ENCODE results near the gene APMAP. TPM values are rescaled to one million over a fixed set of nuclear protein-coding genes. Genes with fewer than 3 reads are reported as not detected.

The APMAP gene
- polyA plus RNA-seq, 1 donor = 46.8 TPM

DNA sequence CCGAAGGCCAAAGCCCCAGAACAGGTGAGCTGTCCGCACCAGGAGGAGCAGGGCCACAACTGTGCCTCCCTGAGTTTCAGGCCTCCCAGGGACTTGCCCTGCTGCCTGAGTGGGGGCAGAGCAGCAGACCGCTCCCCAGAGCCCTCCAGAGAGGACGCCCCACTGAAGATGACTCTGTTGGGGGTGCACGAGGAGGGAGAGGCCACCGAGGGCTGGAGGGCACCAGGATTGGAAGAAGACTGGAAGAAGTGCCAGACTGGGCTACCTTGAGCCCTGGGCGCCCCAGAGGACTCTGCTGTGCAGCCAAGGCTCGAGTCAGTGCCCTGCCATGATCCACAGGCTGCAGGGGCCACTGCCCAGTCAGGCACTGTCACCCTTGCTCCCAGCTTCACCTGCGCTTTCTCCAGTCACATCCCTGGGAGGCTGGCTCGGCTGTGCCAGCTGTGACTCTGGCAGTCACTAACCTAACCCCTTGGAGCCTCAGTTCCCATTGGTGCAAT is 32.2 kb downstream of the APMAP start:
- Histone ChIP-seq H3K4me1 (ENCODE audit: control insufficient read depth, insufficient read depth, low read length) (no peaks in the 10 kb centered on the region), H3K27ac (ENCODE audit: low read length) (no peak overlapping the region), H3K27me3 (ENCODE audit: control insufficient read depth, insufficient read depth, low read length) (no peaks in the 10 kb centered on the region), H3K4me3 (ENCODE audit: low read length) (no peak overlapping the region), H3K9me3 (ENCODE audit: control insufficient read depth, low read depth, low read length) (no peaks in the 10 kb centered on the region), H3K36me3 (ENCODE audit: control insufficient read depth, insufficient read depth, low read length) (peaks cover 52% of the 10 kb centered on the region)
- WGBS (ENCODE audit: insufficient coverage, low lambda C conversion rate) = no CpG with 5 or more reads among the region's 10 CpGs
- no peak for DNase-seq

DNA sequence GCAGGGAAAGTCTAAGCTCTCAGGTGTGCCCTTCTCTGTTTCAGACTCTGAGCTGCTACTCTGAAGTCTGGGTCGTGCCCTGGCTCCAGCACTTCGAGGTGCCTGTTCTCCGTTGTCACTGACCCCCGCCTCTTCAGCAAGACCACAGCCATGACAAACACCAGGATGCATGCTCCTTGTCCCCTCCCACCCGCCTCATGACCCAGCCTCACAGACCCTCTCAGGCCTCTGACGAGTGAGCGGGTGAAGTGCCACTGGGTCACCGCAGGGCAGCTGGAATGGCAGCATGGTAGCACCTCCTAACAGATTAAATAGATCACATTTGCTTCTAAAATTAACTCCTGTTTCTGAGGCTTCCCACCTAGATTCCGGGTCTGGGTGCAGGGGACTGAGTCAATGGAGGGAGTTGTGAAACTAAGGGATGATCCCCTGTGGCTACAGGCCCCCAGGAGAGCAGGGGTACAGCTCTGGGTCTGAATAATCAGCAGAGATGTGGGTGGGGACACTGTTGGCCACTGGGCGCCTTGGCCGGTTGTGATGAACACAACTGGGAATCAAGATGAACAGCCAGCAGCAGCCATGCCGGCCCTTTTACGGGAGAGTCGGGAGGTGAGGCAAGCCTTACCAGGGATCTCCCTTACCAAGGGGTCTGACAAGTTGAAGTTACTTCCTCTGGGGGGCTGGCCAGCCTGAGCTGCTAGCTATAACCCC is 32.8 kb downstream of the APMAP start:
- Histone ChIP-seq H3K36me3 (ENCODE audit: control insufficient read depth, insufficient read depth, low read length) (peaks cover 46% of the 10 kb centered on the region), H3K27ac (ENCODE audit: low read length) (no peak overlapping the region)

DNA sequence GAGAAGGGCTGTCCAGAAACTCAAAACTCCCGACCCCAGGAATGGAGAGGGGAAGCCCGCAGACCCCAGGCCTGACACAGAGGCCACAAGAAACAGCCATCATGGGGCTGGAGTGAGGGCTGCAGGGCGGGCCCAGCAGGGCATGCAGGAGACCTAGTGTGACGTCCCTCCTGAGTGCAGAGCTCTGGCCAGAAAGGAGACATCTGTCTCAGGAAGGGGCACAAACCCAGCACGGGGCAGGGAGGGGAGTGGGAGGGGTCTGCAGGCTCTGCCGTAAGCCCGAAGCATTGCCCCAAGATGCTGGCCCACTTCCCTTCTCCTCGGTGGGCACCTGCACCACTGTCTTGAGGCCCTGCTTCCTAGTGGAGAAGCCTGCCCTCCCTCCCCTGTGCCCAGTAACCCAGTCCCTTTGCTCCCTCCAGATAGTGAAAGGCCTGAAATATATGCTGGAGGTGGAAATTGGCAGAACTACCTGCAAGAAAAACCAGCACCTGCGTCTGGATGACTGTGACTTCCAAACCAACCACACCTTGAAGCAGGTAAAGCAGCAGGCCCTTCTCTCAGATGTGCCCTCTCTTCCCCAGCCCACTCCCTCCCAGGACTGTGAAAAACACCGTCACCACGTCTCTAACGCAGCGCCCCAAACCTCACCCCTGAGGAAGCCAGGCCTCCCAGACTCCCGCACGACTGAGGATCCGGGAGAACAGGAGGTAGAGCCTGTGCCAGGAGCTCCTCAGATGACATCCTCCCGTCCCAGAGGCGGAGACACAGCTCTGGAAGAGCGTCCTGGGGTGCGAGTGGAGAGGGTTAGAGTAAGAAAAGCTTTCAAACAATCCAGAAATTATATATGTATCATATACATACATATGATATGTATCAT is 33.8 kb downstream of the APMAP start:
- no CpG with 5 or more reads among the region's 20 CpGs for WGBS (ENCODE audit: insufficient coverage, low lambda C conversion rate)
- no peak for DNase-seq
- Histone ChIP-seq H3K9me3 (ENCODE audit: control insufficient read depth, low read depth, low read length) (no peaks in the 10 kb centered on the region), H3K27ac (ENCODE audit: low read length) (no peak overlapping the region), H3K4me1 (ENCODE audit: control insufficient read depth, insufficient read depth, low read length) (no peaks in the 10 kb centered on the region), H3K4me3 (ENCODE audit: low read length) (no peak overlapping the region), H3K27me3 (ENCODE audit: control insufficient read depth, insufficient read depth, low read length) (no peaks in the 10 kb centered on the region), H3K36me3 (ENCODE audit: control insufficient read depth, insufficient read depth, low read length) (peaks cover 38% of the 10 kb centered on the region)

More for the DNA sequence above, 32.8 kb downstream of the APMAP start:
- Histone ChIP-seq H3K4me3 (ENCODE audit: low read length) (no peak overlapping the region), H3K27me3 (ENCODE audit: control insufficient read depth, insufficient read depth, low read length) (no peaks in the 10 kb centered on the region), H3K9me3 (ENCODE audit: control insufficient read depth, low read depth, low read length) (no peaks in the 10 kb centered on the region), H3K4me1 (ENCODE audit: control insufficient read depth, insufficient read depth, low read length) (no peaks in the 10 kb centered on the region)
- no CpG with 5 or more reads among the region's 14 CpGs for WGBS (ENCODE audit: insufficient coverage, low lambda C conversion rate)
- no peak for DNase-seq

DNA sequence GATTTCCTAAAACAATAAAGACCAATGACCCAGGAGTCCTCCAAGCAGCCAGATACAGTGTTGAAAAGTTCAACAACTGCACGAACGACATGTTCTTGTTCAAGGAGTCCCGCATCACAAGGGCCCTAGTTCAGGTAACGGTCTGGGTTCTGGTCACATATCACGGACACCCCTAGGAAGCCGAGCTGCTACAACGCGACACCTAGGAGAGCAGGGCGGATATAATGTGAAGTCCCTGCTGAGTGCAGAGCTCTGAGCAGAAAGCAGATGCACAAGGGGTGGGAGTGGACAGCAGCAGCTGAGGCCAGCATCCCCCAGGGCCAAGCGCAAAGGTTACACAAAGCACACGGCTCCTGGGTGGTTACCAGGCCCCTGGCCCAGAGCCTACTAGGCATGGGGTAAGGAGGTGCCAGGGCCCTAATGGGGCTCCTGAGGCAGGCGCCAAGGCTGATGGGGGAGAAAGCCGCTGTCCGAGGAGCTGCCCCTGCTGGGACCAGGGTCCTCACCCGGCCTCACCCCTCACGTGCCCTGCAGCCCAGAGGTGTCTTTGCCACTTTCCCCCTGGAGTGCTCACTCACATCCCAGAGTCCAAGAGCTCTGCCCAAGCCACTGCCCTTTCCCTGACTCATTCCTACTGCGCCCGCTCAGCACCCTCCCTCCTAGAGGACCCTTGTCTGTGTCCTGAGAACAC is 35.1 kb downstream of the APMAP start:
- DNase-seq = no peak
- no peaks in the 10 kb centered on the region for H3K9me3 ChIP-seq (ENCODE audit: control insufficient read depth, low read depth, low read length)
- no CpG with 5 or more reads among the region's 18 CpGs for WGBS (ENCODE audit: insufficient coverage, low lambda C conversion rate)

DNA sequence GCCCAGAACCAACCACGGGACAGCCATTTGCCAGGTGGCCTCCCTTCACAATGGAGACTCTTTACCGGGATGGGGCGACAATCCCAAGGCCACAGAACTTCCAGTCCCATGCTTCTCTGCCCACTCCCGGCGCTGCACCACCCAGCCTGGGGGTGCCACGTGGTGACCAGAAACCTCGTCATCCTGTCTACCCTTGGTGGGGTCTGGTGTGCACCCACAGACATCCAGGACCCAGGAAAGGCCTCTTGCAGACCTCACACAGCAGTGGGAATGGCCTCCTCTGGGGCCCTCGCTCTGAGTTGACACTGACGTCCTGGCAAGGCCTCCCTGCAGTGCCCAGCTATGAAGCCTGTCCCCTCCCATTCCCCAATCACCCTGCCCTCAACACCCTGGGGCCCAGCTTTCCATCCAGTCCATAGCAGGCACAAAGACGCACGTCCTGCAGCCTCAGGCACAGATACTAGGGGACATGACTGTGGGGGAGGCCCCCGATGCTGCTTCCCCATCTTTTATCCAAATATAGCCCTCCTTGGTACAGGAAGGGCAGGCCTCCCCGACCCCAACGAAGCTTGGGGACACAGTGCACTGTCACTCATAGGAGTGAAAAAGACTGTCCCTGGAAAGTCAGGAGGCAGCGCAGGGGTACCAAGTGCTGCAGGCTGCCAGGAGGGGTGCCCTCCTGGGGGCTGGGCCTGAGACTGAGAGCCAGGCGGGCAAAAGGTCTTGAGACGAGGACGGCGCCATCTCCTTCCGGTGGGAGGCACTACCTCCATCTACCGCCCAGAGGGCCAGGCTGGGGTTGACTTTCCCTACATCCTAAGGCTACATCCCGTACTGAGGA is 36.3 kb downstream of the APMAP start:
- no peak for DNase-seq
- Histone ChIP-seq H3K4me1 (ENCODE audit: control insufficient read depth, insufficient read depth, low read length) (no peaks in the 10 kb centered on the region), H3K27me3 (ENCODE audit: control insufficient read depth, insufficient read depth, low read length) (no peaks in the 10 kb centered on the region), H3K9me3 (ENCODE audit: control insufficient read depth, low read depth, low read length) (no peaks in the 10 kb centered on the region), H3K36me3 (ENCODE audit: control insufficient read depth, insufficient read depth, low read length) (peaks cover 17% of the 10 kb centered on the region), H3K27ac (ENCODE audit: low read length) (no peak overlapping the region), H3K4me3 (ENCODE audit: low read length) (no peak overlapping the region)
- WGBS (ENCODE audit: insufficient coverage, low lambda C conversion rate) = no CpG with 5 or more reads among the region's 22 CpGs

More for the DNA sequence above, 35.1 kb downstream of the APMAP start:
- Histone ChIP-seq H3K4me3 (ENCODE audit: low read length) (no peak overlapping the region), H3K27ac (ENCODE audit: low read length) (no peak overlapping the region), H3K36me3 (ENCODE audit: control insufficient read depth, insufficient read depth, low read length) (peaks cover 29% of the 10 kb centered on the region), H3K27me3 (ENCODE audit: control insufficient read depth, insufficient read depth, low read length) (no peaks in the 10 kb centered on the region), H3K4me1 (ENCODE audit: control insufficient read depth, insufficient read depth, low read length) (no peaks in the 10 kb centered on the region)

DNA sequence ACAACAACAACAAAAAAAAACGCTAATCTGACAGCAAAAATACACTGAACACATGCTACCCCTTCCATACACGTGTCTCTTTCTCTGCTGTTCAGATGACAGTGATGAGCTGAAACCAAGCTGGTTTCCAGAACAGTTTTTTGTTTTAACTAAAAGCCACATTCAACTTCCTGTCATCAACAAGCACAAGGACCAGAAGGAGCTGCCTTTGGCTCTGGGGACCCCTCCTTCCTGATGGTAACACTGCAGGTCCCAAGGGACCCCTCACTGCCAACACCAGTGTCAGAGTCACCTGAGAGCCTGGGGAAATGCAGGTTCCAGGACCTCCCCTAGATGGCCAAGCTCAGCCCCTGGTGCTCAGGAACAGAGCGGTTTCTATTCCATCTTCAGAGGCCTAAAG is 37.5 kb downstream of the APMAP start:
- peak in 1 of 2 donors; percentile 5 for DNase-seq
- Histone ChIP-seq H3K27me3 (ENCODE audit: control insufficient read depth, insufficient read depth, low read length) (peaks cover 2% of the 10 kb centered on the region), H3K27ac (ENCODE audit: low read length) (no peak overlapping the region), H3K36me3 (ENCODE audit: control insufficient read depth, insufficient read depth, low read length) (peaks cover 14% of the 10 kb centered on the region), H3K9me3 (ENCODE audit: control insufficient read depth, low read depth, low read length) (no peaks in the 10 kb centered on the region), H3K4me3 (ENCODE audit: low read length) (no peak overlapping the region), H3K4me1 (ENCODE audit: control insufficient read depth, insufficient read depth, low read length) (no peaks in the 10 kb centered on the region)
- WGBS (ENCODE audit: insufficient coverage, low lambda C conversion rate) = no CpG with 5 or more reads among the region's 3 CpGs

- Histone ChIP-seq H3K36me3 (ENCODE audit: control insufficient read depth, insufficient read depth, low read length) (peaks cover 11% of the 10 kb centered on the region), H3K27ac (ENCODE audit: low read length) (no peak overlapping the region), H3K4me1 (ENCODE audit: control insufficient read depth, insufficient read depth, low read length) (no peaks in the 10 kb centered on the region), H3K9me3 (ENCODE audit: control insufficient read depth, low read depth, low read length) (no peaks in the 10 kb centered on the region), H3K4me3 (ENCODE audit: low read length) (no peak overlapping the region), H3K27me3 (ENCODE audit: control insufficient read depth, insufficient read depth, low read length) (peaks cover 2% of the 10 kb centered on the region)
- WGBS (ENCODE audit: insufficient coverage, low lambda C conversion rate) = 100% methylated on average over 1 of the region's 2 CpGs
- DNase-seq = no peak
Observed at GRCh38 chr20:24954566-24954965, 38.0 kb downstream of the APMAP start.

GRCh38 chr20:24954151-24954550 is 38.4 kb downstream of the APMAP start:
- WGBS (ENCODE audit: insufficient coverage, low lambda C conversion rate) = no CpG with 5 or more reads among the region's 8 CpGs

DNA sequence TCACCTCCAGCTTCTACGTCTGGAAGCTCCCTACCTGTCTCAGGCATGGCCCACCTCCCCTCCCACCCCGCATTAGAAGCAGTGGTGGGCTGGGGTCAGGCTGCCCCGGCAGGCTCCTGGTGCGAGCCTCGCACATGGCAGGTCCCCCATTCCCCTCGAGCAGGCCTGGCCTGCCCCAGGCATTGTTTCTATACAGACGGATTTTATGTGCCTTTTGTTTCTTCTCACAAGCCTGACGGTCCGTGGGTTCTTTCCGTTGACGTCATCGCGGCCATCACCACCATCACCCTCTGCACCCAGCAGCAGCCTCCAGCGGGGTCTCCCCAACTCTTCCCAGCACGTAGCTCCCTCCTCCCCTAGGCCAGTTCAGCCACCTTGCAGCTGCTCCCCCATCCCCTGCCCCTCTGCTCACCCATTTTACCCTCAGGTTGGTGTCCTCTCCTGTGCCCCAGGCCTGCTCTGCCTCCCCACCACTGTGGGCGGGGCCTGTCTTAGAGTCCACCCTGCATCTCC is 38.9 kb downstream of the APMAP start:
- no peak overlapping the region for H3K27ac ChIP-seq (ENCODE audit: low read length)

More at GRCh38 chr20:24954151-24954550, 38.4 kb downstream of the APMAP start:
- H3K27ac ChIP-seq (ENCODE audit: low read length) = no peak overlapping the region
- no peak for DNase-seq
- no peaks in the 10 kb centered on the region for H3K9me3 ChIP-seq (ENCODE audit: control insufficient read depth, low read depth, low read length)
- H3K4me3 ChIP-seq (ENCODE audit: low read length) = no peak overlapping the region
- H3K4me1 ChIP-seq (ENCODE audit: control insufficient read depth, insufficient read depth, low read length) = no peaks in the 10 kb centered on the region
- peaks cover 2% of the 10 kb centered on the region for H3K27me3 ChIP-seq (ENCODE audit: control insufficient read depth, insufficient read depth, low read length)
- H3K36me3 ChIP-seq (ENCODE audit: control insufficient read depth, insufficient read depth, low read length) = peaks cover 11% of the 10 kb centered on the region

More for the DNA sequence above, 38.9 kb downstream of the APMAP start:
- Histone ChIP-seq H3K27me3 (ENCODE audit: control insufficient read depth, insufficient read depth, low read length) (peaks cover 2% of the 10 kb centered on the region), H3K36me3 (ENCODE audit: control insufficient read depth, insufficient read depth, low read length) (peaks cover 11% of the 10 kb centered on the region), H3K4me1 (ENCODE audit: control insufficient read depth, insufficient read depth, low read length) (no peaks in the 10 kb centered on the region), H3K4me3 (ENCODE audit: low read length) (no peak overlapping the region), H3K9me3 (ENCODE audit: control insufficient read depth, low read depth, low read length) (no peaks in the 10 kb centered on the region)
- WGBS (ENCODE audit: insufficient coverage, low lambda C conversion rate) = no CpG with 5 or more reads among the region's 16 CpGs
- no peak for DNase-seq

Data from large intestine (tissue), 3 donors.